ENCODE data around the gene LRMDA. TPM values are rescaled to one million over a fixed set of nuclear protein-coding genes. Genes with fewer than 3 reads are reported as not detected.

Gene LRMDA
- total RNA-seq, 4 donors from 2014 or later, result 1.4 to 23.1 (median 3.6) TPM

- Histone ChIP-seq H3K36me3 (no peaks in the 10 kb centered on the region), H3K27me3 (no peaks in the 10 kb centered on the region), H3K4me1 (peaks cover 0 to 3% (median 0%) of the 10 kb centered on the region in 4 donors), H3K4me3 (no peak overlapping the region), H3K9me3 (no peaks in the 10 kb centered on the region), H3K27ac (no peak overlapping the region)
- DNase-seq, result no peak
- TF ChIP-seq CTCF (IDR thresholded peaks at IDR 0.05), result no peak
- no peak for TF ChIP-seq POLR2A (IDR thresholded peaks at IDR 0.05)
These were observed 67.5 kb downstream of the LRMDA start for GRCh38 chr10:75498884-75499350.

- TF ChIP-seq POLR2A (IDR thresholded peaks at IDR 0.05) (no peak), CTCF (IDR thresholded peaks at IDR 0.05) (no peak)
- Histone ChIP-seq H3K27ac (no peak overlapping the region), H3K4me1 (peaks cover 0 to 3% (median 0%) of the 10 kb centered on the region in 4 donors), H3K27me3 (no peaks in the 10 kb centered on the region), H3K9me3 (no peaks in the 10 kb centered on the region), H3K4me3 (no peak overlapping the region), H3K36me3 (no peaks in the 10 kb centered on the region)
- no peak for DNase-seq
These were observed 68.2 kb downstream of the LRMDA start for GRCh38 chr10:75499556-75500160.

GRCh38 chr10:75502389-75502788, 71.0 kb downstream of the LRMDA start:
- no peaks in the 10 kb centered on the region for H3K27me3 ChIP-seq
- peaks cover 0 to 3% (median 0%) of the 10 kb centered on the region in 4 donors for H3K4me1 ChIP-seq
- H3K4me3 ChIP-seq, result no peak overlapping the region
- no peak for TF ChIP-seq POLR2A (IDR thresholded peaks at IDR 0.05)
- no peak for TF ChIP-seq CTCF (IDR thresholded peaks at IDR 0.05)
- DNase-seq, result no peak
- no peaks in the 10 kb centered on the region for H3K9me3 ChIP-seq
- H3K27ac ChIP-seq, result no peak overlapping the region
- H3K36me3 ChIP-seq, result no peaks in the 10 kb centered on the region

- Histone ChIP-seq H3K27ac (no peak overlapping the region), H3K4me1 (peaks cover 0 to 3% (median 0%) of the 10 kb centered on the region in 4 donors), H3K36me3 (no peaks in the 10 kb centered on the region), H3K27me3 (no peaks in the 10 kb centered on the region), H3K4me3 (no peak overlapping the region), H3K9me3 (no peaks in the 10 kb centered on the region)
- TF ChIP-seq CTCF (IDR thresholded peaks at IDR 0.05), result no peak
- TF ChIP-seq POLR2A (IDR thresholded peaks at IDR 0.05), result no peak
- DNase-seq, result no peak
These were observed 71.4 kb downstream of the LRMDA start for GRCh38 chr10:75502838-75503237.

GRCh38 chr10:75505293-75505692, 73.9 kb downstream of the LRMDA start:
- H3K4me3 ChIP-seq, result no peak overlapping the region
- H3K27ac ChIP-seq, result no peak overlapping the region
- no peaks in the 10 kb centered on the region for H3K36me3 ChIP-seq
- no peaks in the 10 kb centered on the region for H3K27me3 ChIP-seq
- no peaks in the 10 kb centered on the region for H3K9me3 ChIP-seq
- H3K4me1 ChIP-seq, result no peaks in the 10 kb centered on the region
- DNase-seq, result no peak
- TF ChIP-seq POLR2A (IDR thresholded peaks at IDR 0.05) (no peak), CTCF (IDR thresholded peaks at IDR 0.05) (no peak)
